Activated CD4-positive, alpha-beta T cell treated with anti-CD3 and anti-CD28 coated beads, Interleukin-2, amount 50 U/mL, for 24 hours (primary cell): ENCODE results near the gene STX5.
"Not testable (repeated sequence)": the region's sequence is repeated elsewhere in the genome, so short reads cannot be mapped to it uniquely, and the experiment has no call there.

ENCODE experiments used
- DNase-seq, 2 donors: peaks; one replicate each; pipeline ENCODE4 v3.0.0-alpha.2; 2020; ENCODE audit warnings: low read depth in 1 of 2, low spot score in 1 of 2

STX5 gene

GRCh38 chr11:62831520-62832335 lies at the start of gene STX5:
Gene STX5, minus strand, starts transcription at chr11:62832051. Its CDS starts 808 bp downstream, at chr11:62831243.
- peak; percentile 99 to 100 for DNase-seq

GRCh38 chr11:62880803-62881578 lies 49.1 kb upstream of the STX5 start, which contains the start of gene SLC3A2:
Gene SLC3A2, plus strand, starts transcription at chr11:62880896. Its CDS starts 128 bp downstream, at chr11:62881024.
- peak; percentile 77 to 78 for DNase-seq

GRCh38 chr11:62880231-62880802 lies 48.5 kb upstream of the STX5 start:
- peak in 1 of 2 donors; percentile 24 for DNase-seq

GRCh38 chr11:62879235-62879978 lies 47.6 kb upstream of the STX5 start:
- DNase-seq = no peak

GRCh38 chr11:62876712-62877111 lies 44.9 kb upstream of the STX5 start:
- DNase-seq = no peak

- no peak for DNase-seq
These were observed 44.0 kb upstream of the STX5 start for GRCh38 chr11:62875698-62876478.

GRCh38 chr11:62874851-62875250 lies 43.0 kb upstream of the STX5 start:
- DNase-seq = no peak

GRCh38 chr11:62865635-62866034 lies 33.8 kb upstream of the STX5 start:
- no peak for DNase-seq

GRCh38 chr11:62863687-62864335 lies 32.0 kb upstream of the STX5 start:
- DNase-seq = no peak

- DNase-seq = not testable (repeated sequence)
These were observed 29.8 kb upstream of the STX5 start for GRCh38 chr11:62861564-62862192.

- DNase-seq = no peak
These were observed 29.1 kb upstream of the STX5 start for GRCh38 chr11:62860835-62861563.

- not testable (repeated sequence) for DNase-seq
These were observed 27.4 kb upstream of the STX5 start for GRCh38 chr11:62859281-62859703.

GRCh38 chr11:62858201-62858600 lies 26.4 kb upstream of the STX5 start:
- no peak for DNase-seq

- no peak for DNase-seq
These were observed 25.7 kb upstream of the STX5 start for GRCh38 chr11:62857541-62857982.

- no peak for DNase-seq
These were observed 24.6 kb upstream of the STX5 start for GRCh38 chr11:62856333-62856895.

GRCh38 chr11:62855571-62856332 lies 23.9 kb upstream of the STX5 start:
- peak; percentile 98 to 99 for DNase-seq

GRCh38 chr11:62854825-62855570 lies 23.1 kb upstream of the STX5 start:
- no peak for DNase-seq
